Ureter (tissue), 1 donor: ENCODE data around the gene DMKN. TPM values are rescaled to one million over a fixed set of nuclear protein-coding genes. Genes with fewer than 3 reads are reported as not detected.
"Not testable (repeated sequence)": the region's sequence is repeated elsewhere in the genome, so short reads cannot be mapped to it uniquely, and the experiment has no call there.

Experiments used
- DNase-seq: peaks from one replicate; pipeline ENCODE4 v3.0.0-alpha.2; 2020; ENCODE audit warnings: low spot score
- total RNA-seq: library from RNA; stranded (reverse); gene quantifications from one replicate; pipeline ENCODE4 v1.2.4, GENCODE V29; 2023
- donor health status: DM: yes; HTN: yes; CAD: no.

The DMKN gene
- total RNA-seq, 1 donor from 2014 or later: 131 TPM

GRCh38 chr19:35498220-35498619 lies 15.2 kb downstream of the DMKN start:
- DNase-seq: no peak

DNA sequence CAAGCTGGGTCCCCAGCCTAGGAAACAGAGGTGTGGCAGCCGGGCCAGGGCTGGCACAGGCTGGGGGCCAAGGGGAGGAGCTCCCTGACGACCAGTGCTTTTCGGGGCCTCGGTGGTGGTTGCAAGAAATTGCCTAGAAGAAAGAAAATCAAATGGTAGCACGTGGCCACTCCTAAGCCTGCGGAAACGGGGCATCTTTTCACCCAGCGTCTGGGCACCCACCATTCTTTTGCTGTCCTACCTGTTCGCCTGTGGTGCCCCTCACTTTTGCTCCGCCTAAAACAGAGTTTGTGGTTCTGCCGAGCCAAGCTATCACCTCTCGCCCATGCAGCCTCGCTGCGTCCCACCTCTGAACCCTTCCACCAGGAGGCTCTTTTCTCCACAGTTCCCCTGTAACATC lies 16.0 kb downstream of the DMKN start:
- no peak for DNase-seq

GRCh38 chr19:35495107-35496064 lies 18.1 kb downstream of the DMKN start:
- DNase-seq: peak; percentile 65

GRCh38 chr19:35493971-35494370 lies 19.5 kb downstream of the DMKN start:
- DNase-seq: peak; percentile 59

DNA sequence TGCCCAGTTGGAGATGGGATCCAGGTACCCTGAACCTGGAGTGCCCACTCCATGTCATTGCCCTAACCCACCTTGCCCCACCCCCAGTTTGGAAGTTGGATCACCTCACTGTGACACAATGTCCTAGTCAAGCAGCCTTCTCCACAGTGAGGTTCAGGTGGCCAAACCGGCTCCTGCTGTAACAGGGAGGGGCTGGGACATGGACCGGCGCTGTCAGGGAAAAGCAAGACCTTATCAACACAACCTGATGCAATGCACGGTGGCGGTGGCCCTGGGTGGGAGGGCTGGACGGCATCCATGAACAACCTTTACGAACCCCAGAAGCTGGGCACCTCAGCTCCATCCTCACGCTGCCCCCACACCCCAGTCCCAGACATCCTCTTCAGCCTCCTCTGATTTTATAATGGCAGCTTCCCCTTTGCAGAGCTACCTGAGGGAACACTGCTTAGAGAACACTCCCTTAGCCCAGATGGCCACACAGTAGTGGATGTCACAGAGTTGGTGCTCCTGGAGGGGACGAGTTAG lies 21.6 kb downstream of the DMKN start:
- DNase-seq: peak; percentile 56

DNA sequence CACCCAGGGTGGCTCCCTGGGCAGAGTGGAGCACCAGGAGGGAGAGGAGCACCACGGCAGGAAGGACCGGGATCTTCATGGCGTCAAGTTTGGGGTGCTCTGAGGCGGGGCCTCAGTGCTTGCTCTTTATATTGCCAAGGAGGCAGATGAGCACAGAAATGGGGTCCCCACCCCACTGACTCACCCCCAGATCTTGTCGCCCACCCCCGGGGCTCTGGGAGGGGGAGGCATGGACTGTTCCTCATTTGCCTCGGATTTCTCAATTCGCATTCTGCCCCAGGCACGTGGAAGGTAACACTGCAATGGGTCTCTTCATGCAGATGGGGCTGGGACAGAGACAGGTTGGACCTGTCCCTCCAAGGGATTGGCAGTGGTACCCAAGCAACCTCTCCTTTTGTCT lies 23.1 kb downstream of the DMKN start, which contains the start of gene KRTDAP:
KRTDAP (minus strand) TSS at position 101 of the 400 bp plus-strand sequence; CDS start at position 79, 22 bp downstream.
- no peak for DNase-seq

GRCh38 chr19:35488677-35489076 lies 24.8 kb downstream of the DMKN start:
- no peak for DNase-seq

DNA sequence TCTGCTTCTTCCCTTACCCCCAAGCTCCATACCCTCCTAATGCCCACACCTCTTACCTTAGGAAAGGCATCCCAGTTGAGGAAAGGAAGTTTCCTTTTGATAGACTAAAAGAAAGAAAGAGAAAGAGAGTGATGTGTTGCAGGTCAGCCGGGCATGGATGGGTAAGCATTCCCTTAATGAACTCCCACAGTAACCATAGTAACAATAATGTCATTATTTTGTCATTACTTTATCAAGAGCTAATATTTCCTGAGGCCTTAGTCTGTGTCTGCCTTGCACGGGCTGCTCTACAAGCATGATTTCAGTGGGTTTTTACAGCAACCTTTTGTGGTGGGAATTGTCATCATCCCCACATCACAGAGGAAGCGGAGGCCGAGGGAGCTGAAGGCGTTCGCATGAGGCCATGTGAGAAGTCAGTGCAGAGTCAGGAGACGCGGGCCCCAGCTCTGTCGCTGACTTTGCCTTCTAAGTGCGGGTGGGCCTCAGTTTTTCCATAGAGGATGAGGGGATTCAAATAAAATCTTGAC lies 25.7 kb downstream of the DMKN start:
- DNase-seq: no peak

DNA sequence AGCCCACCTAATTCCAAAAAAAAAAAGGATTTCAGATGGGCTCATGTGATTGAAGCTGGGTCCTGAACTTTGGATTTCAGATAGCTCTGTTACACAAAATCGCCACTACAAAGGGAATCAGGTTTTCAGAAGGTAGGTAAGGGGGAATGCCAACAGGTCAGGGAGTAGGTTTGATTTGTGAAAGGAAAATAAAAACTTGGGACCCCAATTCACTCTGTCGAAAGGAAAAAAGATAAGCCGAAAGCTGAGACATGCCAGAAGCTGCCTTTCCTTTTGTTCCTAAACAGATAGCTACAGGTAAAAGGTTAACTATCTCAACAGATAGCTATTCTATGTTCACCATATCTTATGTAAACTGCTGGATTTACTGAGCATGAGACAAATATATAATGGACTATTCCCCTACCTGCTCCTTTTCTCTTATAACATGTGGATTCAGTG lies 27.2 kb downstream of the DMKN start:
- no peak for DNase-seq

GRCh38 chr19:35484252-35485036 lies 29.0 kb downstream of the DMKN start:
- DNase-seq: no peak

GRCh38 chr19:35483089-35483488 lies 30.4 kb downstream of the DMKN start:
- DNase-seq: no peak

DNA sequence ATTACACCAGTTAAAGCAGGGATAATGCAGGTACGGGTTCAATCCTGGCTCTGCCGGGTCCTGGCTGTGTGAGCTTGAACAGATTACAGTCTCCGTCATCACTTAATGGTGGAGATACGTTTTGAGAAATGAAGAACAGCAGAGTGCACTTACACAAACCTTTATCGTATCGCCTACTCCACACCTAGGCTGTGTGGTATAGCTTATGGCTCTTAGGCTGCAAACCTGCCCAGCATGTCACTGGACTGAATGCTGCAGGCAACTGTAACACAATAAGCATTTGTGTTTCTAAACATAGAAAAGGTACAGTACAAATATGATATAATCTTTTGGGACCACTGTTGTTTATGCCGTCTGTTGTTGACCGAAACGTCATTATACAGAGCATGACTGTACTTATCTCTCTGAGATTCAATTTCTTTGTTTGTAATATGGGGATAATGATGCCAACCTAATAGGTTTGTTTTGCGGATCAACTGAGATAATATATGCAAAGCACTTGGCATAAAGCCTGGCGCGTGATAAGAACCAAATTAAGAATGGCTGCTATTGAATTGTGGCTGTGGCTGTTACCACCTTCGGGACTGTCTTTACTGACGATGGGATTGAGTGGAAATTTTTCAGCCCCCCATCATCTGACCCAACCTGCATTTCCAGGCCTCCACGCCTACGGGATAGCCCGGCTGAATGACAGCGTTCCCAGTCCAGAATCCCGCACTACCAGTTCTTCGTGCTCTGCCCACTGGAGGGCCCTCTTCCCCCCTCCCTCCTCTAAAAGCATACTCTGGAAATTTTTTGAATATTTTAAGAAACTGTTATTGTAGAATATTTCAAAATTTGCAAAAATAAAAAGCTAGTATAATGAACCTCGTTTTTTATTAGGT lies 34.4 kb downstream of the DMKN start:
- DNase-seq: no peak

GRCh38 chr19:35476149-35476548 lies 37.3 kb downstream of the DMKN start:
- DNase-seq: no peak

- DNase-seq: not testable (repeated sequence)
Measured at GRCh38 chr19:35474594-35474993, 38.9 kb downstream of the DMKN start.

GRCh38 chr19:35474104-35474503 lies 39.3 kb downstream of the DMKN start:
- DNase-seq: no peak

GRCh38 chr19:35471946-35472345 lies 41.5 kb downstream of the DMKN start:
- no peak for DNase-seq

DNA sequence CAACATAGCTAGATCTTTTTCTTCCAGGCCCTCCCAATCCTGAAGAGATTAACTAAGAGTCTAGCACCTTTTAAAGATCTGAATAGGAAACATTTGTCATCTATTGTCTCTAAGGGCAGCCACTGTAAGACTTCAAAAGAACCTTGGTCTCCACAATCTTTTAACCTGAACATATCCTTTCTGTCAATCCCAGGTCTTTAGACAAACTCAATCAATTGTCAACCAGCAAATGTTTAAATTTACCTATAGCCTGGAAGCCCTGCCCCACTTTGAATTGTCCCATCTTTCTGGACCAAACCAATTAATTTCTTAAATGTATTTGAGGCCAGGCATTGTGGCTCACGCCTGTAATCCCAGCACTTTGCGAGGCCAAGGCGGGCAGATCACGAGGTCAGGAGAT lies 42.4 kb downstream of the DMKN start:
- not testable (repeated sequence) for DNase-seq

DNA sequence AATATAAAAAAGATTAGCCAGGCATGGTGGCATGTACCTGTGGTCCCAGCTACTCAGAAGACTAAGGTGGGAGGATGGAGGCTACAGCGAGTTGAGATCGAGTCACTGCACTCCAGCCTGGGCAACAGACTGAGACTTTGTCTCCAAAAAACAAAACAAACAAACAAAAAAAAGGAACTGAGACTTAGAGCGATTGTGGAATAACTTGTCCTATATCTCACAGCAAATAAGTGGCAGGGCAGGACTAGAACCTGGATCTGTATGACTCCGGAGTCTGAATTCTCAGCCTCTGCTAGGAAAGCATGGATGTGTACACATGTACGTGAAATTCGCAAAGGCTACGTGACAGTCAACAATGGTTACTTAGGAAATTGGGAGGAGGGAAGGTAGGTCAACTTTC lies 43.3 kb downstream of the DMKN start:
- DNase-seq: no peak

DNA sequence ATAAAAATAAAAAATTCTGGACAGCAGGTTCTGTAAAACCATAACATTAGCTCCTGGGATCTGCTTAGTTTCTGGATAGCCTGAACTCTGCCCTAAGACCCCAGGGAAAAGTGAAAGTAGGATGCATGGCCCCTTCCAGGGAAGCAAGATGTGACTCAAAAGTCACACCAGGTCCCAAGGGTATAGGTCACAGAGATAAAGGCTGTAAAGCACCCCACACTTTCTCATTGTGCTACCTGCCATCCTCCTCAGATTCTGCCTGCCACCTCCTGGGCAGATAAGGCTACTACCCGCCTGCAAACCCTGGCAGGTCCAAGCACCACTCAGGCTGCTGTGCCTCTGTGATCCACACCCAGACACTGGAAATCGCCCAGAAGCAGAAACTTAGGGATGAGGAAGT lies 44.8 kb downstream of the DMKN start:
- DNase-seq: peak; percentile 61

GRCh38 chr19:35466259-35466658 lies 47.2 kb downstream of the DMKN start:
- no peak for DNase-seq

GRCh38 chr19:35462956-35463355 lies 50.5 kb downstream of the DMKN start:
- not testable (repeated sequence) for DNase-seq
